Calu3 (cell line): Measurements from ENCODE around the gene SMC4. TPM values are rescaled to one million over a fixed set of nuclear protein-coding genes. Genes with fewer than 3 reads are reported as not detected.
A peak's percentile ranks its signal among the peaks of the same experiment; 100 is the strongest.

Experiments
- BruUV-seq: library from RNA; stranded (reverse); fragments of 400-500 nt; replicated peaks from 2 replicates; lab custom pipeline; 2021; lab: Mats Ljungman, UMichigan
- CTCF ChIA-PET: fragments of 300-600 bp; sonication (Branson Sonifier 250); formaldehyde crosslinking; loops from one replicate; lab custom pipeline; 2022; ENCODE audit warnings: antibody characterized with exemption; lab: Charles Lee
- DNase-seq: peaks from one replicate; pipeline ENCODE4 v3.0.0; 2022
- H3K27ac Mint-ChIP-seq: one replicate; pipeline ENCODE4 v1.8.0; 2022; ENCODE audit warnings: mixed read lengths; ENCODE audit not compliant: unreplicated experiment
- H3K27me3 Mint-ChIP-seq: one replicate; pipeline ENCODE4 v1.8.0; 2022; ENCODE audit warnings: mixed read lengths; ENCODE audit not compliant: unreplicated experiment
- H3K36me3 Mint-ChIP-seq: one replicate; pipeline ENCODE4 v1.8.0; 2022; ENCODE audit warnings: mild to moderate bottlenecking, moderate library complexity, mixed read lengths; ENCODE audit not compliant: insufficient read depth, unreplicated experiment
- H3K4me1 Mint-ChIP-seq: one replicate; pipeline ENCODE4 v1.8.0; 2022; ENCODE audit warnings: mild to moderate bottlenecking, low read depth, mixed read lengths; ENCODE audit not compliant: unreplicated experiment
- H3K4me3 Mint-ChIP-seq: one replicate; pipeline ENCODE4 v1.8.0; 2022; ENCODE audit warnings: mild to moderate bottlenecking, low read depth, moderate library complexity, mixed read lengths; ENCODE audit not compliant: unreplicated experiment
- H3K9me3 Mint-ChIP-seq: one replicate; pipeline ENCODE4 v1.8.0; 2022; ENCODE audit warnings: low read depth, mixed read lengths; ENCODE audit not compliant: unreplicated experiment
- CTCF ChIP-seq: fragments of 200-600 bp; IDR thresholded peaks from one replicate; pipeline ENCODE4 v1.8.0; 2022; ENCODE audit warnings: antibody characterized with exemption; ENCODE audit not compliant: unreplicated experiment
- intact Hi-C: fragments of 100-400 bp; cut with micrococcal nuclease; formaldehyde crosslinking; loops from one replicate; pipeline ENCODE4 v1.10.0; 2022; ENCODE audit not compliant: unreplicated experiment
- total RNA-seq: library from RNA; stranded (reverse); gene quantifications from 2 replicates; pipeline ENCODE4 v1.2.3, GENCODE V29; 2022

The SMC4 gene
- total RNA-seq, 1 experiment from 2014 or later, result 256 TPM

- TF ChIP-seq CTCF, result no peak
- no peaks in the 10 kb centered on the region for H3K27me3 Mint-ChIP-seq
- no peak overlapping the region for H3K4me3 Mint-ChIP-seq
- peak overlapping the region; percentile 38 for H3K27ac Mint-ChIP-seq
- H3K4me1 Mint-ChIP-seq, result peaks cover 28% of the 10 kb centered on the region
- intact Hi-C loops, result no loop called here
- peak; percentile 32 for DNase-seq
- H3K36me3 Mint-ChIP-seq, result peaks cover 24% of the 10 kb centered on the region
- CTCF ChIA-PET, result interaction anchor here (0.7 kb wide), 1 partner anchor 373 kb away, joined by 3 read pairs; no protein-coding TSS in a partner anchor
- no peaks in the 10 kb centered on the region for H3K9me3 Mint-ChIP-seq
- BruUV-seq, result no TSS peak
Observed at GRCh38 chr3:160395297-160395696, 4.2 kb upstream of the SMC4 start.

- intact Hi-C loops, result no loop called here
Observed at GRCh38 chr3:160398820-160399124, 678 bp upstream of the SMC4 start.

GRCh38 chr3:160400030-160400701 is 716 bp downstream of the SMC4 start:
- no peak for TF ChIP-seq CTCF
- no peaks in the 10 kb centered on the region for H3K27me3 Mint-ChIP-seq
- no TSS peak for BruUV-seq
- H3K36me3 Mint-ChIP-seq, result peaks cover 73% of the 10 kb centered on the region
- H3K4me1 Mint-ChIP-seq, result peaks cover 47% of the 10 kb centered on the region
- no peaks in the 10 kb centered on the region for H3K9me3 Mint-ChIP-seq
- peak overlapping the region; percentile 98 for H3K27ac Mint-ChIP-seq
- intact Hi-C loops, result loop anchor here (5.0 to 10.0 kb wide), 2 partner anchors 47 to 275 kb away; partner anchors contain the start of genes ARL14 and TRIM59
- peak overlapping the region; percentile 98 for H3K4me3 Mint-ChIP-seq
- CTCF ChIA-PET, result interaction anchor here (1.1 kb wide), 1 partner anchor 9 kb away, joined by 4 read pairs; no protein-coding TSS in a partner anchor
- peak; percentile 47 for DNase-seq

More at GRCh38 chr3:160398820-160399124, 678 bp upstream of the SMC4 start:
- Mint-ChIP-seq H3K4me3 (peak overlapping the region; percentile 98), H3K27me3 (no peaks in the 10 kb centered on the region), H3K27ac (peak overlapping the region; percentile 98), H3K36me3 (peaks cover 59% of the 10 kb centered on the region), H3K9me3 (no peaks in the 10 kb centered on the region), H3K4me1 (peaks cover 35% of the 10 kb centered on the region)
- DNase-seq, result no peak
- TF ChIP-seq CTCF, result no peak
- BruUV-seq, result TSS peak; percentile 73
- CTCF ChIA-PET, result interaction anchor here (0.7 to 0.8 kb wide), 5 partner anchors 8 to 527 kb away, joined by 3 to 7 read pairs (median 4); no protein-coding TSS in a partner anchor

- H3K4me3 Mint-ChIP-seq, result peak overlapping the region; percentile 98
- no peaks in the 10 kb centered on the region for H3K27me3 Mint-ChIP-seq
- CTCF ChIA-PET, result no interaction called here
- no peaks in the 10 kb centered on the region for H3K9me3 Mint-ChIP-seq
- H3K4me1 Mint-ChIP-seq, result peaks cover 42% of the 10 kb centered on the region
- BruUV-seq, result no TSS peak
- peaks cover 78% of the 10 kb centered on the region for H3K36me3 Mint-ChIP-seq
- H3K27ac Mint-ChIP-seq, result peak overlapping the region; percentile 98
- TF ChIP-seq CTCF, result no peak
- intact Hi-C loops, result loop anchor here (5.0 to 10.0 kb wide), 2 partner anchors 47 to 274 kb away; partner anchors contain the start of genes ARL14 and TRIM59
- DNase-seq, result peak; percentile 48
Observed at GRCh38 chr3:160400702-160401150, 1.3 kb downstream of the SMC4 start.
